ENCODE data around the gene SLC16A3. TPM values are rescaled to one million over a fixed set of nuclear protein-coding genes. Genes with fewer than 3 reads are reported as not detected.

SLC16A3 gene
- total and polyA plus RNA-seq, 8 donors: 13.0 to 149 (median 19.0) TPM

GRCh38 chr17:82224666-82225065 lies 4.2 kb upstream of the SLC16A3 start:
- Histone ChIP-seq H3K4me3 (no peak overlapping the region), H3K4me1 (peaks cover under 1 to 72% of the 10 kb centered on the region in 2 donors), H3K27me3 (peaks cover 0 to 6% of the 10 kb centered on the region in 2 donors), H3K36me3 (no peaks in the 10 kb centered on the region), H3K27ac (no peak overlapping the region), H3K9me3 (no peaks in the 10 kb centered on the region)
- TF ChIP-seq CTCF (IDR thresholded peaks at IDR 0.05): no peak
- DNase-seq (no peak), ATAC-seq (no peak)
- intact Hi-C loops (cut with DNase I): no loop called here

GRCh38 chr17:82225368-82226029 lies 3.3 kb upstream of the SLC16A3 start:
- Histone ChIP-seq H3K4me3 (no peak overlapping the region), H3K27ac (no peak overlapping the region), H3K27me3 (peaks cover 0 to 6% of the 10 kb centered on the region in 2 donors), H3K9me3 (no peaks in the 10 kb centered on the region), H3K36me3 (no peaks in the 10 kb centered on the region), H3K4me1 (peaks cover 9 to 72% of the 10 kb centered on the region in 2 donors)
- no peak for TF ChIP-seq CTCF (IDR thresholded peaks at IDR 0.05)
- DNase-seq (peak in 1 of 4 donors; percentile 69), ATAC-seq (no peak)
- intact Hi-C loops (cut with DNase I): no loop called here

GRCh38 chr17:82226146-82226808 lies 2.6 kb upstream of the SLC16A3 start:
- Histone ChIP-seq H3K36me3 (no peaks in the 10 kb centered on the region), H3K9me3 (no peaks in the 10 kb centered on the region), H3K27me3 (peaks cover 0 to 6% of the 10 kb centered on the region in 2 donors), H3K4me1 (peaks cover 12 to 72% of the 10 kb centered on the region in 2 donors), H3K27ac (peak overlapping the region in 1 of 2 donors; percentile 100), H3K4me3 (no peak overlapping the region)
- intact Hi-C loops (cut with DNase I): no loop called here
- no peak for TF ChIP-seq CTCF (IDR thresholded peaks at IDR 0.05)
- DNase-seq (peak in 1 of 4 donors; percentile 32), ATAC-seq (no peak)

GRCh38 chr17:82226809-82227628 lies 1.8 kb upstream of the SLC16A3 start:
- Histone ChIP-seq H3K9me3 (no peaks in the 10 kb centered on the region), H3K27ac (peak overlapping the region in 1 of 2 donors; percentile 100), H3K4me3 (no peak overlapping the region), H3K27me3 (peaks cover 0 to 6% of the 10 kb centered on the region in 2 donors), H3K36me3 (no peaks in the 10 kb centered on the region), H3K4me1 (peaks cover 17 to 73% of the 10 kb centered on the region in 2 donors)
- ATAC-seq (no peak), DNase-seq (peak in 2 of 4 donors; percentile 36 to 77)
- no peak for TF ChIP-seq CTCF (IDR thresholded peaks at IDR 0.05)
- intact Hi-C loops (cut with DNase I): no loop called here

Data from left lung (tissue), 10 donors.